GM12874 (cell line): Measurements from ENCODE around the gene FASTKD1.

ENCODE experiments used
- CTCF ChIP-seq: IDR thresholded peaks from 2 replicates; pipeline ENCODE4 v1.5.1; 2011; ENCODE audit warnings: low read depth, mild to moderate bottlenecking, control low read depth, low read length, moderate library complexity; ENCODE audit not compliant: insufficient read depth

The FASTKD1 gene

GRCh38 chr2:169513926-169514325 is 59.7 kb downstream of the FASTKD1 start:
- no peak for TF ChIP-seq CTCF

- TF ChIP-seq CTCF: no peak
Observed at GRCh38 chr2:169513094-169513493, 60.6 kb downstream of the FASTKD1 start.

- TF ChIP-seq CTCF: no peak
Observed at GRCh38 chr2:169512525-169512924, 61.1 kb downstream of the FASTKD1 start.

- TF ChIP-seq CTCF: no peak
Observed at GRCh38 chr2:169511818-169512217, 61.8 kb downstream of the FASTKD1 start.

- no peak for TF ChIP-seq CTCF
Observed at GRCh38 chr2:169510496-169510895, 63.2 kb downstream of the FASTKD1 start.

GRCh38 chr2:169509955-169510354 is 63.7 kb downstream of the FASTKD1 start:
- TF ChIP-seq CTCF: no peak

- no peak for TF ChIP-seq CTCF
Observed at GRCh38 chr2:169509298-169509885, 64.3 kb downstream of the FASTKD1 start, which contains the start of gene KLHL41. Gene KLHL41 (plus strand): TSS chr2:169509702. CDS start chr2:169509779, 77 bp downstream.
